Neuronal stem cell (in vitro differentiated cells): Measurements from ENCODE around the gene GARIN5A.
"Not testable (repeated sequence)": the region's sequence is repeated elsewhere in the genome, so short reads cannot be mapped to it uniquely, and the experiment has no call there.

Experiments
- DNase-seq: peaks from one replicate; pipeline ENCODE4 v3.0.0-alpha.2; 2013; ENCODE audit warnings: low spot score
- H2AFZ ChIP-seq: one replicate; pipeline ENCODE4 v1.6.1; 2013; ENCODE audit warnings: mild to moderate bottlenecking, low read length, inconsistent platforms
- H2AK5ac ChIP-seq: 2 replicates; pipeline ENCODE4 v1.6.1; 2013; ENCODE audit warnings: low read depth, mild to moderate bottlenecking, inconsistent platforms, low read length, moderate library complexity, mixed read lengths
- H2BK120ac ChIP-seq: 2 replicates; pipeline ENCODE4 v1.6.1; 2013; ENCODE audit warnings: low read depth, mild to moderate bottlenecking, inconsistent platforms, low read length, moderate library complexity, mixed read lengths
- H2BK12ac ChIP-seq: one replicate; pipeline ENCODE4 v1.6.1; 2013; ENCODE audit warnings: low read length, inconsistent platforms
- H2BK15ac ChIP-seq: 2 replicates; pipeline ENCODE4 v1.6.1; 2013; ENCODE audit warnings: mild to moderate bottlenecking, low read length, inconsistent platforms, mixed read lengths
- H2BK5ac ChIP-seq: one replicate; pipeline ENCODE4 v1.6.1; 2013; ENCODE audit warnings: inconsistent platforms, mild to moderate bottlenecking, low read length, moderate library complexity
- H3K14ac ChIP-seq: one replicate; pipeline ENCODE4 v1.6.1; 2013; ENCODE audit warnings: low read length, inconsistent platforms
- H3K18ac ChIP-seq: 2 replicates; pipeline ENCODE4 v1.6.1; 2013; ENCODE audit warnings: low read length, inconsistent platforms
- H3K23ac ChIP-seq: 2 replicates; pipeline ENCODE4 v1.6.1; 2013; ENCODE audit warnings: low read depth, mild to moderate bottlenecking, mixed read lengths, low read length, inconsistent platforms; ENCODE audit not compliant: poor library complexity
- H3K27ac ChIP-seq: replicated peaks from 3 replicates; pipeline ENCODE4 v1.5.1; 2013; ENCODE audit warnings: low read length, inconsistent platforms
- H3K27me3 ChIP-seq, 3 experiments: 2 replicates each; pipeline ENCODE4 v1.6.1; 2013; ENCODE audit warnings: low read length in 3 of 3, mild to moderate bottlenecking in 2 of 3, inconsistent platforms in 1 of 3, low read depth in 1 of 3, mixed read lengths in 1 of 3, moderate library complexity in 1 of 3; ENCODE audit not compliant: control insufficient read depth in 3 of 3, insufficient read depth in 3 of 3
- H3K36me3 ChIP-seq, 2 donors: replicated peaks in 1 of 2; 2 replicates each; pipeline ENCODE4 v1.6.1; 2013; ENCODE audit warnings: low read length in 2 of 2; ENCODE audit not compliant: control insufficient read depth in 2 of 2, insufficient read depth in 2 of 2
- H3K4ac ChIP-seq: 2 replicates; pipeline ENCODE4 v1.6.1; 2013; ENCODE audit warnings: inconsistent platforms, mild to moderate bottlenecking, low read length, moderate library complexity
- H3K4me1 ChIP-seq, 2 donors: 1 replicate in 1 of 2; 2 replicates in 1 of 2; pipeline ENCODE4 v1.6.1; 2013; ENCODE audit warnings: low read length in 2 of 2, low read depth in 1 of 2; ENCODE audit not compliant: control insufficient read depth in 2 of 2, insufficient read depth in 1 of 2
- H3K4me2 ChIP-seq: one replicate; pipeline ENCODE4 v1.6.1; 2013; ENCODE audit warnings: mild to moderate bottlenecking, low read length, inconsistent platforms; ENCODE audit not compliant: insufficient read depth, poor library complexity, severe bottlenecking
- H3K4me3 ChIP-seq, 2 donors: 2 replicates each; pipeline ENCODE4 v1.5.1; 2013; ENCODE audit warnings: low read length in 2 of 2, mild to moderate bottlenecking in 2 of 2, inconsistent platforms in 1 of 2, moderate library complexity in 1 of 2
- H3K79me1 ChIP-seq: one replicate; pipeline ENCODE4 v1.6.1; 2013; ENCODE audit warnings: low read depth, mild to moderate bottlenecking, inconsistent platforms, low read length, moderate library complexity
- H3K9ac ChIP-seq: one replicate; pipeline ENCODE4 v1.6.1; 2013; ENCODE audit warnings: mild to moderate bottlenecking, low read depth, low read length, inconsistent platforms; ENCODE audit not compliant: poor library complexity
- H3K9me3 ChIP-seq, 2 donors: replicated peaks in 1 of 2; 2 replicates each; pipeline versions ENCODE3 to v1.6.1; 2013; ENCODE audit warnings: low read length in 2 of 2, mild to moderate bottlenecking in 2 of 2, inconsistent platforms in 1 of 2, low read depth in 1 of 2, mixed read lengths in 1 of 2, moderate library complexity in 1 of 2; ENCODE audit not compliant: control insufficient read depth in 2 of 2, insufficient read depth in 1 of 2
- H4K8ac ChIP-seq: one replicate; pipeline ENCODE4 v1.6.1; 2013; ENCODE audit warnings: low read depth, mild to moderate bottlenecking, inconsistent platforms, low read length, moderate library complexity
- H4K91ac ChIP-seq: one replicate; pipeline ENCODE4 v1.6.1; 2013; ENCODE audit warnings: low read length, low read depth, mild to moderate bottlenecking, inconsistent platforms; ENCODE audit not compliant: poor library complexity
- WGBS, 2 donors: extraction: QIAGEN DNeasy Blood & Tissue Kit; methylation state at CpG; one replicate each; pipeline ENCODE4 v1.1.7; 2013; ENCODE audit warnings: missing lambda C conversion rate in 2 of 2, mixed read lengths in 1 of 2; ENCODE audit not compliant: insufficient read length in 2 of 2, insufficient replicate concordance in 1 of 2; ENCODE audit errors: extremely low coverage in 2 of 2; 5-methylcytosine and 5-hydroxymethylcytosine counted together

The GARIN5A gene

DNA sequence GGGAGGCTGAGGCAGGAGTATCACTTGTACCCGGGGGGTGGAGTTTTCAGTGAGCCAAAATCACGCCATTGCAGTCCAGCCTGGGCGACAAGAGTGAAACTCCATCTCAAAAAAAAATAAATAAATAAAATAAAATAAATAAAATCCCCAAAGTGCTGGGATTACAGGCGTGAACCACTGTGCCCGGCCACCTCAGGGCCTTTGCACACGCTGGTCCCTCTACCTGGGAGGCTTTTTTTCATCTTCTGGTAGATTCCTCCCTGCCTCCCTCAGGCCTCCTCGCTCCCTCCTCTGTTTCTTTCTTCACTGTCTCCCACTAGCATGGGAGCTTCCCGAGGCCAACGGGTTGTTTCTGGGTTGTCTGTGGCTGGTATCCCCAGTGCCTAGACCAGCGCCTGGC, 28.9 kb downstream of the GARIN5A start:
- no peak for DNase-seq
- Histone ChIP-seq H3K4me2 (no peak overlapping the region), H2BK120ac (no peak overlapping the region), H4K91ac (no peak overlapping the region), H3K9me3 (peaks cover 0 to 4% of the 10 kb centered on the region in 2 donors), H3K4me1 (no peaks in the 10 kb centered on the region), H2BK15ac (no peak overlapping the region), H3K23ac (no peak overlapping the region), H3K18ac (no peak overlapping the region), H2AFZ (no peak overlapping the region), H2AK5ac (peak overlapping the region; percentile 53), H4K8ac (no peak overlapping the region), H2BK5ac (no peak overlapping the region), H3K27ac (no peak overlapping the region), H3K79me1 (no peaks in the 10 kb centered on the region), H3K4ac (no peak overlapping the region), H3K36me3 (no peaks in the 10 kb centered on the region), H3K9ac (no peak overlapping the region), H3K4me3 (peak overlapping the region in 1 of 2 donors; percentile 48), H3K14ac (no peak overlapping the region), H2BK12ac (no peak overlapping the region), H3K27me3 (no peaks in the 10 kb centered on the region)
- WGBS, 2 donors, result no CpG with 5 or more reads among the region's 10 CpGs

DNA sequence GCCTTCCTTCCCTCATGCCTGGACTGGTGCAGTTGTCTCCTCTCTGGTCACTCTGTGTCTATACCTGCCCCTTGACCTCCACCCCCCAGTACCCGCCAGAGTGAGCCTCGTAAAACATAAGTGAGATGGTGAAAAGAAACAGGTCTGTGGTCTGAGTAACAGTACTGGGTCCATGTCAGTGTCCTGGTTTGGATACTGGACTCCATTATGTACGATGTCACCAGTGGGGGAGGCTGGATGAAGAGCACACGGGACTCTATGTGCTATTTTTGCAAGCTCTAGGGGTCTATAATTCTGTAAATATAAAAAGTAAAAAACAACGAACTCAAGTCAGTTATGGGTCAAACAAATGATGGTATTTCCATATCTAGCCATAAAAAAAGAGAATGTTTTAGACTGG, 29.6 kb downstream of the GARIN5A start:
- no peak overlapping the region for H2AK5ac ChIP-seq
- H3K27ac ChIP-seq, result no peak overlapping the region
- no peak overlapping the region for H3K4me2 ChIP-seq
- H3K79me1 ChIP-seq, result no peaks in the 10 kb centered on the region
- no peak overlapping the region for H2BK120ac ChIP-seq
- H4K91ac ChIP-seq, result no peak overlapping the region
- H3K23ac ChIP-seq, result no peak overlapping the region
- no peaks in the 10 kb centered on the region for H3K36me3 ChIP-seq
- no peak overlapping the region for H3K14ac ChIP-seq
- no CpG with 5 or more reads among the region's 5 CpGs for WGBS, 2 donors
- H3K4me1 ChIP-seq, result no peaks in the 10 kb centered on the region
- no peak overlapping the region for H2BK15ac ChIP-seq
- no peaks in the 10 kb centered on the region for H3K27me3 ChIP-seq
- no peak overlapping the region for H2BK12ac ChIP-seq
- no peak overlapping the region for H3K9ac ChIP-seq
- peaks cover 0 to 4% of the 10 kb centered on the region in 2 donors for H3K9me3 ChIP-seq
- no peak overlapping the region for H3K4ac ChIP-seq
- H3K18ac ChIP-seq, result no peak overlapping the region
- H2BK5ac ChIP-seq, result no peak overlapping the region
- H3K4me3 ChIP-seq, result no peak overlapping the region
- no peak for DNase-seq
- H4K8ac ChIP-seq, result peak overlapping the region; percentile 72
- H2AFZ ChIP-seq, result no peak overlapping the region

GRCh38 chr19:50444059-50444458, 32.6 kb downstream of the GARIN5A start:
- no peak overlapping the region for H3K4ac ChIP-seq
- no peaks in the 10 kb centered on the region for H3K4me1 ChIP-seq
- no peak overlapping the region for H2AFZ ChIP-seq
- H3K23ac ChIP-seq, result no peak overlapping the region
- H3K18ac ChIP-seq, result no peak overlapping the region
- no peak overlapping the region for H4K91ac ChIP-seq
- H4K8ac ChIP-seq, result no peak overlapping the region
- H3K36me3 ChIP-seq, result no peaks in the 10 kb centered on the region
- no peak for DNase-seq
- peaks cover 0 to 4% of the 10 kb centered on the region in 2 donors for H3K9me3 ChIP-seq
- no peak overlapping the region for H2BK12ac ChIP-seq
- no peak overlapping the region for H3K27ac ChIP-seq
- H2BK5ac ChIP-seq, result no peak overlapping the region
- no peak overlapping the region for H3K14ac ChIP-seq
- no peak overlapping the region for H3K4me2 ChIP-seq
- no peak overlapping the region for H2BK120ac ChIP-seq
- H3K4me3 ChIP-seq, result no peak overlapping the region
- no peaks in the 10 kb centered on the region for H3K79me1 ChIP-seq
- H3K27me3 ChIP-seq, result peaks cover 0 to 4% (median 0%) of the 10 kb centered on the region in 3 experiments
- H2BK15ac ChIP-seq, result no peak overlapping the region
- no peak overlapping the region for H3K9ac ChIP-seq
- no peak overlapping the region for H2AK5ac ChIP-seq
- WGBS, 2 donors, result no CpG with 5 or more reads among the region's 1 CpG

DNA sequence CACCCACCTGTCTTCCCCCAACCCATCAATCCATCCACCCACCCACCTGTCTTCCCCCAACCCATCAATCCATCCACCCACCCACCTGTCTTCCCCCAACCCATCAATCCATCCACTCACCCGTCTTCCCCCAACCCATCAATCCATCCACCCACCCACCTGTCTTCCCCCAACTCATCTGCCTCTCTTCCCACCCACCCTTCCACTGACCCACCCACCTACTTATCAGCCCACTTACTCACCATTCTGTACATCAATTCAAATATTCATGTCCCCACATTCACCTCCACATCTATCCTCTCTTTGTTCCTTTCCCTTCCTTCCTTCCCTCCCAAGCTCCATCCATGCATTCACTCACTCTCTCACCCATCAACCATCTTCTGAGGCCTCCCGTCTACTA, 37.5 kb downstream of the GARIN5A start:
- not testable (repeated sequence) for H3K4ac ChIP-seq, H3K4me1 ChIP-seq, H3K4me2 ChIP-seq, H3K23ac ChIP-seq, H3K4me3 ChIP-seq, H2BK5ac ChIP-seq, H3K9ac ChIP-seq, H2BK120ac ChIP-seq, H3K36me3 ChIP-seq, H2AK5ac ChIP-seq, H2BK15ac ChIP-seq, H4K91ac ChIP-seq, H3K27ac ChIP-seq, H3K14ac ChIP-seq, H4K8ac ChIP-seq, H3K18ac ChIP-seq, DNase-seq, H2BK12ac ChIP-seq, H2AFZ ChIP-seq, H3K9me3 ChIP-seq, H3K79me1 ChIP-seq
- peaks cover 0 to 25% (median 0%) of the 10 kb centered on the region in 3 experiments for H3K27me3 ChIP-seq
- 100% methylated on average over 1 of the region's 2 CpGs; no CpG with 5 or more reads in 1 of the 2 donors for WGBS, 2 donors
